OCI-M2 (cell line): ENCODE data around the gene TMEM205.
A peak's percentile ranks its signal among the peaks of the same experiment; 100 is the strongest.

Experiments used
- DNase-seq: peaks from one replicate; lab custom pipeline; 2025; ENCODE audit not compliant: unreplicated experiment; lab: John Stamatoyannopoulos, UW

The TMEM205 gene

DNA sequence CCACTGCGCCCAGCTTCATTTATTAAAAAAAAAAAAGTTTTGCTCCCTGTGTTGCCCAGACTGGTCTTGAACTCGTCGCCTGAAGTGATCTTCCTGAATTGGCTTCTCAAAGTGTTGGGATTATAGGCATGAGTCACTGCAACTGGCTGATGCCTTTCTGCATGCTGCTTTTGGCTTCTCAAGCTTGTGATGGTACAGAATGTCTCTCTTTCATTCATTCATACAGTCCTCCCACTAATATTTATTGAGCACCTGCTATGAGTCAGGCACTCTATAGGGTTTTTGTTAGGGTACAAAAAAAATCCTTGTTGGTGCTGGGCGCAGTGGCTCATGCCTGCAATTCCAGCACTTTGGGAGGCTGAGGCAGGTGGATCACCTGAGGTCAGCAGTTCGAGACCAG, 41.1 kb downstream of the TMEM205 start:
- no peak for DNase-seq

DNA sequence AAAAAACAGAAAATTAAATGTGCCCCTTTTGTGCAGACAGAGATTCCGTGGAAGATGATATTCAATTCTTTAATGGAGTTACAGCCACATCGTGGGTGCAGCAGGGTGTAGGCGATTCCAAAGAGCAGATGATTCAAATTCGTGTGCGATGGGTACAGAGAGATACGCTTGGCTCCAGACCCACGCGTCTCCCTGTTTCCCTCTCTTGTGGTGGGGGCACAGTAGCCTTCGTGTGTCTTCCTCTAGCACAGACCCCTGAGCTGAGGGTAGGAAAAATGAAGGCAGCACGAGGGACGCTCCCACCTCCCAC, 45.3 kb downstream of the TMEM205 start:
- no peak for DNase-seq

DNA sequence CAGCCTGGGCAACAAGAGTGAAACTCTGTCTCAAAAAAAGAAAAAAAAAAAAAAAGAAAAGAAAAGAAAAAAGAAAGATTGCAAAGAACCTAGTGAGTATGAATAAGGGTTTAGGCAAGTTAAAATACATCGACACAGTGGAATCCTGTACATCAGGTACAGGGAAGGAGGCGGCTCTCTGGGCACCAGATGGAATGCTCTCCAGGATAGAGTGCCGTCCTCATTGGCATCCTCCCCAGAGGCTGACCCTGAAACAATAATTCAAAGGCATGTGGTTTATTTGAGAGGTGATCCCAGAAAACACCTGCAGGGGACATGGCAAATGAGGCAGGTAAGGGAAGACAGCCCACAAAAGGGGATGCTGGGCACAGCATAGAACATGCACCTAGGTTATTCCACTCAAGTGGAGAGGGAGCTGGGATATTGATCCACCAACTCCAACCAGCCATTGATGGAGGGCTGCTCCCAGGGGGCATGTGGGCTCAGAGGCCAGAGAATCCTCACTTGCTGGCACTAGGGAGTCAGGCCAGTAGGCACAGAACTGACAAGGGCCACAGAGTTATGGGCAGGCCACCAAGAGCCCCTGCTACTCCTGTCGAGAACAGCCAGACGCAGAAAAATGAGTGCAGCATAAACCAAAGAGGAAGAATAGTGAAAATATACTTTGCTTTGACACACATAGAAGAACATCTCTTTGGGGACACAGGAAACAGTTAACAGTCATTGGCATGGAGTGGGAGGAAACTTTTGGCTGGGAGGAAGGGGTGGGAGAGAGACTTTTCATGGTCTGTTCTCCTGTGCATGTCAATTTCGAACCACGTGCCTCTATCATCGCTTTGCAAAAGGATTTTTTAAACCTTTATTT, 45.9 kb downstream of the TMEM205 start:
- DNase-seq, result no peak

DNA sequence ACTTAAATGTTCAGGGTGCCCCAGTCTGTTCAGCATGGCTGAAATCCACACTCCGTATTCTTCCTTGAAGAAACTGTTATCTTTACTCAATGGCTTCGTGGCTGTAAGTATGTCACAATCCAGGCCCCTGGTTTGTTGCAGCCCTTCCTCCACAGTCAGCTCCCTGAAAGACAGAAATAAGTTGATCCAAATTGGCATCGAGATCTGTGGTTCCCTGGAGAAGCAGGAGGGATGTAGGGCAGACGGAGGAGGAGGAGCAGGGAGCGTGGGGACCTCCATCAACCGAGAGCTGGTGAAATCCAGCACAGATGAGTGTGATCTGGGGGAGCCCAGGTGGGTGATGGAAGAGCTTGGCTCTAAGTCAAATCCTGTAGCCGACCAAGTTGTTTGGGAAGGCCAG, 49.8 kb downstream of the TMEM205 start:
- no peak for DNase-seq

DNA sequence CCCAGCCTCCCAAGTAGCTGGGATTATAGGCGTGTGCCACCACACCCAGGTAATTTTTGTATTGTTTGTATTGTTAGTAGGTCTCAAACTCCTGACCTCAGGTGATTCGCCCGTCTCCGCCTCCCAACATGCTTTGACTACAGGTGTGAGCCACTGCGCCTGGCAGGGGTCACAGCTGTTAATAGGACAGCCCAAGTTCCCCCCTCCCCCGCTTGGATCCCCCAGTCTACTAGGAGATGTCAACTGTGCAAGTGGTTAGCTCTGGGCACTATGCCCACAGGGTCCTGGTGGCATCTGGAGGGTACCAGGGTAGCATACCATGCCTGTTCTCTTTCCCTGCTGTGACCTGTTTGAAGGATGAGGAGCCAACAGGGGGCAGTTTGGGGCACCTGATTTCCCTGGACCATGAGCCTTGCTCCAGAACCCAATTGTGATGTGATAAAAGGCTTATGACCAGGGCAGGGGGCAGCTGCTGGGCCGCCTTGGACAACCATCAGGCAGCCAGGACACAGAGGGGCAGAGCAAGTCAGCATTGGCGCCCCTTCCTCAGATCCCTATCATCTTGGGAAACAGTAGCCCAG, 50.3 kb downstream of the TMEM205 start, which contains the start of gene TSPAN16:
TSPAN16 (plus strand) TSS at position 496 of the 581 bp plus-strand sequence. CDS start 138 bp downstream, outside the sequence.
- DNase-seq, result no peak

DNA sequence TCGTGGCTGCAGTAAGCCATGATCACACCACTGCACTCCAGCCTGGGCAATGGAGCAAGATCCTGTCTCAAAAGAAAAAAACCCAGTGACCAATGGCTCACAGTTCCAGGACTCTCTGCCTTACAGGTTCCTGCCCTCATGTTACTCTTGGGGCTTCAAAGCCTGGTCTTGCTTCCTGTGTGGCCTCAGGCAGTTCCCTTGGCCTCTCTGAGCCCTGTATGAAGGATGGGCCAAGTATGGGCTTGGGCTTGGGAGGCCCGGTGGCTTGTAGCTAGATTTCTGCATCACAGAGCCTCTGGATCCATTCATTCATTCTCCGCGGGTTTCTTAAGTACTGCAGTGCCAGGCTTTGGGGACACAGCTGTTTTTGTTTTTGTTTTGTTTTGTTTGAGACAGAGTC, 50.9 kb downstream of the TMEM205 start:
- no peak for DNase-seq

DNA sequence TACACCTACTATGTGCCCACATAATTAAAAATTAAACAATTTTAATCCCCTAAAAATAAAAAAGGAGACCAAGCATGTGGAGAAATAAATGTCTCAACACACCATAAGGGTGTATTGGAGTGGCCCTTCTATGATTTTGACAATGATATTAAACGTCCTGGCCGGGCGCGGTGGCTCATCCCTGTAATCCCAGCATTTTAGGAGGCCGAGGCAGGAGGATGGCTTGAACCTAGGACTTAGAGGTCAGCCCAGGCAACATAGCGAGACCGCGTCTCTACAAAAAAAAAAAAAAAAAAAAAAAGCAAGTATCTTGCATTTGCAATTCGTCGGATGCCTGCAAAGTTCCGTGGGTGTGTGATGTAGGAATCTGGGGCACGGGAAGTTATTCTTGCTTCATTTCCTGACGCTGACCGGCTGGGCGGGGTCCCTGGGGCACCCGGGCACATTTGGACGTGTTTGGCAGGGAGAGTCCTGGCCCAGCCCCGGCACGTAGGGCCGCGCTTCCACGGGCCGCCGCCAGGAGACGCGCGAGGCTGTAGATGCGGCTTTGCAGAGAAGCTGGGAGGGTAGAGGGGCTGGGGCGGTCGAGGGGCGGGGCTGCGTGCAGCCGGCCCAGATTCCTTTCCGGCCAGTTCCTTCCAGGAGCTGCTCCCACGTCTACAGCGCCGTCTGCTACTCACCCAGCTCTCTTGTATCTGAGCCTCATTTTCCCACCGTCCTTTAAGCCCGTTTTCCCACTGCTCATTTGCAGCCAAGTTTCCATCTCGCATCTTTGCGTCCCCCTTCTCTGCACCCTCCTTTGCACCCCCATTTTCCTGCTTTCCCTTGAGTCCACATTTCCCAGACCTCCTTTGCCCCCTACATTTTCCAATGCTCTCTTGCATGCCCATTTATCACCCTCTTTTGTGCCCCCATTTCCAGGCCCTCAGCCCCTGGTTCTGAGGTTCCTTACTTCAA, 52.4 kb downstream of the TMEM205 start:
- peak; percentile 99 for DNase-seq
